ENCODE results near the gene RBM6. TPM values are rescaled to one million over a fixed set of nuclear protein-coding genes. Genes with fewer than 3 reads are reported as not detected.
A peak's percentile ranks its signal among the peaks of the same experiment; 100 is the strongest.

The RBM6 gene
- polyA plus RNA-seq, 1 experiment: 33.4 TPM

DNA sequence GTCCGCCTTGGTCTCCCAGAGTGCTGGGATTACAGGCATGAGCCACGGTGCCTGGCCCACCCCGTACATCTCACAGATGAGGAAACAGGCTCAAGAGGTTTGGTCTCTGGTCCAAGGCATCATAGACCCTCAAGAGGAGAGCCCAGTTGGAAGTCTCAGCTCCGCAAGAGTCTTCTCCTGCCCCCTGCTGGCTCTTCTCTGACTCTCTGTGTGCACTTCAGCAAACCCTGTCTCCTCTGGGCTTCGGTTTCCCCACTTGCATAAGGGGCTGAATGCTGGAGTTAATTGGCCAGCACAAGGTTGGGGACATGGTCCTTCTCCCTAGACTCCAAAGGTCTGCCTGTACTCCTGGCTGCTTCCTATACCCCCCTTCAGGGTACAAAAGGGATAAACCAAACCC, 40.1 kb upstream of the RBM6 start:
- Histone ChIP-seq H3K4me3 (ENCODE audit: low read depth, low read length) (no peak overlapping the region), H3K36me3 (ENCODE audit: control insufficient read depth, insufficient read depth, low read length) (no peaks in the 10 kb centered on the region), H3K27me3 (ENCODE audit: control insufficient read depth, insufficient read depth, low read length) (no peaks in the 10 kb centered on the region)
- DNase-seq (ENCODE audit: low read depth): no peak
- ChIA-PET CTCF (interaction anchor here (0.6 to 1.5 kb wide), 3 partner anchors 24 to 96 kb away, joined by 3 to 4 read pairs (median 3); partner anchors contain the start of gene INKA1), POLR2A (interaction anchor here (0.6 kb wide), 1 partner anchor 136 kb away, joined by 3 read pairs; no protein-coding TSS in a partner anchor)
- TF ChIP-seq, protein P1, sequence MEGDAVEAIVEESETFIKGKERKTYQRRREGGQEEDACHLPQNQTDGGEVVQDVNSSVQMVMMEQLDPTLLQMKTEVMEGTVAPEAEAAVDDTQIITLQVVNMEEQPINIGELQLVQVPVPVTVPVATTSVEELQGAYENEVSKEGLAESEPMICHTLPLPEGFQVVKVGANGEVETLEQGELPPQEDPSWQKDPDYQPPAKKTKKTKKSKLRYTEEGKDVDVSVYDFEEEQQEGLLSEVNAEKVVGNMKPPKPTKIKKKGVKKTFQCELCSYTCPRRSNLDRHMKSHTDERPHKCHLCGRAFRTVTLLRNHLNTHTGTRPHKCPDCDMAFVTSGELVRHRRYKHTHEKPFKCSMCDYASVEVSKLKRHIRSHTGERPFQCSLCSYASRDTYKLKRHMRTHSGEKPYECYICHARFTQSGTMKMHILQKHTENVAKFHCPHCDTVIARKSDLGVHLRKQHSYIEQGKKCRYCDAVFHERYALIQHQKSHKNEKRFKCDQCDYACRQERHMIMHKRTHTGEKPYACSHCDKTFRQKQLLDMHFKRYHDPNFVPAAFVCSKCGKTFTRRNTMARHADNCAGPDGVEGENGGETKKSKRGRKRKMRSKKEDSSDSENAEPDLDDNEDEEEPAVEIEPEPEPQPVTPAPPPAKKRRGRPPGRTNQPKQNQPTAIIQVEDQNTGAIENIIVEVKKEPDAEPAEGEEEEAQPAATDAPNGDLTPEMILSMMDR (IDR thresholded peaks at IDR 0.05; ENCODE audit: insufficient read depth, low read depth, low read length): 0 out of 2 replicates have a peak, but pooled peaks have one; percentile 1

DNA sequence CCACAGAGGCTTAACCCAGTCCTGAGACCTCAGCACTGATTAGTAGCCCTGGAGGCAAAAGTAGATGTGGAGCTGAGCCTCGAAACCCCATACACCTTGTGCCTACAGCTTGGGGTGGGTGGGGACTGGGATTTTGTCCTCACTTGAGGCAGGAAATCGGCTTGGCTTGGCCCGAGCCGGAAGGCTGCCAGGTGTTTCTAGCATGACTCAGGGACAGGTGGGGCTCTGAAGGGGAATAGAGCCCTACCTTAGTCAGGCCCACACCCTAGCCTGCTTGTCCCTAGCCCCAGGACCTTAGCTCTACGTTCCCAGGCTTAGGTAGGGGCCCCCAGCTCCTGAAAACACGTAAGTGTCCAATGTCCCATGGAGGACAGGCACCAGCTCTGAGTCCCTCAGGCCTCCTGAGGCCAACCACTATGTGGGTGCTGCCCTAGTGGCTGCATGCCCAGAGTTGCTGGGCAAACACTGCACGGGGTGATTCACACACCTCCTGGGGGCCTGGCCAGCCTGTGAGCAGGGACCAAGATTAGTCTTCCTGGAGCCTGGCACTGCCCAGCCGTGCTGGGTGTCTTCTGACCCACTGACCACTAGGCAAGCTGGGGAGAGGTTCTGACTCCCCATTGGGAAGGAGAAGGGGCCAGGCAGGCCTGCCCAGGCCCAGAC, 39.3 kb upstream of the RBM6 start:
- H3K27me3 ChIP-seq (ENCODE audit: control insufficient read depth, insufficient read depth, low read length): no peaks in the 10 kb centered on the region
- H3K4me3 ChIP-seq (ENCODE audit: low read depth, low read length): no peak overlapping the region
- POLR2A ChIA-PET: no interaction called here
- no peak for DNase-seq (ENCODE audit: low read depth)
- TF ChIP-seq, protein P1 (IDR thresholded peaks at IDR 0.05; ENCODE audit: insufficient read depth, low read depth, low read length): no peak
- no peaks in the 10 kb centered on the region for H3K36me3 ChIP-seq (ENCODE audit: control insufficient read depth, insufficient read depth, low read length)
- CTCF ChIA-PET: interaction anchor here (1.3 to 1.5 kb wide), 3 partner anchors 24 to 61 kb away, joined by 3 to 4 read pairs (median 3); no protein-coding TSS in a partner anchor

DNA sequence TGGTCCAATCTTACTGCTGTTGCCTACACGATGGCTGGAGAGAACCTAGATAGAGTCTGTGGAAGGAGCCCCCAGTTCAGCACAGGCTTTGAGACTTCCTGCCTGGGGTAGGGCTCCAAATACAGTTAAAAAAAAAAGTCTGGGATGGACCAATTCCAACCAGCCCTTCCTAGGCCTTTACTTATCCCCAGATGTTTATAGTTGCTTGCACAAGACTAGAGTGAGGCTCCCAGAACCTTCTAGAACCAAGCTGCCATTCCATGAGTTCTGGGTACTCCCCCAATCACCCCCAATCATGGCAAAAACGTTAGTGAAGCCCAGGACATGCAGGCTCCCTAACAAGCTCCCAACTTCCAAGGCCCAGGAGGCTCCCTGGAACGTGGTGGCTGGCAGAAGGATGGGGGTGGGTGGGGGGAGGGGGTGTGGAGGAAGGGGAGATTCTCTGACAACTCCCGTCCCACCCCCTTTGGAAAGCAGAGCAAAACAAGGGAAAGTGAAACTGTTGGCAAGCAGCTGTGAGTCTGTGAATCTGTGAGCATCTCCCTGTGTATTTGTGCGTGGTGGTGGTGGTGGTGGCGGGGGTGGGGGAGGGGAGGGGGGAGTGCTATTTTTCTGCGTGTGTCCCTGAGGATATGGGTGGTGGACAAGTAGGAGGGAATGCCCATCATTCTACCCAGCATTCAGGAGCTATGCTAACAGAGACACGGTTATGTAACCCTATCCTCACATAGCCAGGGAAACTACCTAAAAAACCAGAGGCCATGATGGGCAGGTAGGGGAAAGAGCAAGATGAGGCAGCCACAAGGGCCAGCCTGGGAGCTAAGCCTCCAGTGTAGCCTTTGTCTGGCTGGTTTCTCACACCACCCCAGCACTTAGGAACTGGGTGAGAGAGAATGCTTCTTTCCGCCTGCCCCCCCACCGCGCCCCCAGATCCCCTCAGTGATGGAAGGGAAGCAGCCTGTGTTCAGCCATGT, 38.3 kb upstream of the RBM6 start:
- TF ChIP-seq, protein P1 (IDR thresholded peaks at IDR 0.05; ENCODE audit: insufficient read depth, low read depth, low read length): no peak
- Histone ChIP-seq H3K36me3 (ENCODE audit: control insufficient read depth, insufficient read depth, low read length) (no peaks in the 10 kb centered on the region), H3K4me3 (ENCODE audit: low read depth, low read length) (no peak overlapping the region), H3K27me3 (ENCODE audit: control insufficient read depth, insufficient read depth, low read length) (no peaks in the 10 kb centered on the region)
- ChIA-PET CTCF (interaction anchor here (0.8 to 1.5 kb wide), 5 partner anchors 25 to 98 kb away, joined by 3 to 8 read pairs (median 4); partner anchors contain the start of gene INKA1), POLR2A (no interaction called here)
- no peak for DNase-seq (ENCODE audit: low read depth)

DNA sequence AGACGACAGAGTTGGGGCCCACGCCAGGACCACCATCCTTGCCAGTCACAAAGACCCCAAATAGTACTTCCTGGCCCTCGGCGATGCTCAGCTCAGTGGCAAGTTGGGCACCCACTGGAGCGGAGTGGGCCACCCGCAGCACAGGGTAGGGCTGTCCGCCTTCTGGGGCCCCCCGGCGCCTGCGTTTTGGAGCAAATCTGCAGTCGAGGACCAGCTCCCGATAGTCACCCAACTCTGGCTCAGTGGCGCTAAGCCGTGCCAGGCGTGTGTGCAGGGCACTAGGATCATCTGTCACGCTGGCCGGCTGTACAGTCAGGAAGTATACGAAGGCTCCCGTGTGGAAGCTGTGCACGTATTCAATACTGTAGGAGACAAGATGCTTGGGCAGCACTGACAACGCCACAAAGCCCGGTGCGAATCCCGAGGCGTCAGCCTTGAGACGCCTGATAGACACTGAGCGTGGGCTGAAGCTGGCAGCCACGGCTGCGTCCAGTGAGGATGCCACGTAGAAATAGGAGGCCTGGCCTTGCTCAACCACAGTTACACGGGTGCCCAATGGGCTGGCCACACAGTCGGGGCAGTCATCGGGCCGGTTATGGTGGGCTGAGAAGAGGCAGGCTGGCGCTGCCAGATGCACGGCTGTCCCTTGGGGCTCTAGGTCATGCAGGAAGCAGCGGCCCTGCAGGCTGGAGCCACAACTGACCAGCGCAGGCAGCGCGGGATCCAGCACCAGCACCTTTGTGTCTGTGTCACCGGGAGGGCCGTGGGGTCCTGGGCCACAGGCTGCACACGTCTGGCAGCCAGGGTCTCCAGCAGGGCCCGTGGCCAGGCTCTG, 37.2 kb upstream of the RBM6 start:
- no peak for DNase-seq (ENCODE audit: low read depth)
- CTCF ChIA-PET: interaction anchor here (0.6 to 1.5 kb wide), 2 partner anchors 18 to 99 kb away, joined by 4 read pairs; partner anchors contain the start of gene INKA1
- Histone ChIP-seq H3K27me3 (ENCODE audit: control insufficient read depth, insufficient read depth, low read length) (no peaks in the 10 kb centered on the region), H3K36me3 (ENCODE audit: control insufficient read depth, insufficient read depth, low read length) (no peaks in the 10 kb centered on the region), H3K4me3 (ENCODE audit: low read depth, low read length) (no peak overlapping the region)
- TF ChIP-seq, protein P1 (IDR thresholded peaks at IDR 0.05; ENCODE audit: insufficient read depth, low read depth, low read length): no peak
- POLR2A ChIA-PET: no interaction called here

All from BJ (cell line).